HG03060 (cell line): ENCODE data around the gene STK4.
A peak's percentile ranks its signal among the peaks of the same experiment; 100 is the strongest.

Source experiments
- ATAC-seq: cut with Tn5 transposase; IDR thresholded peaks from one replicate; pipeline ENCODE4 v1.9.1; 2021; ENCODE audit warnings: low read depth, moderate number of reproducible peaks; ENCODE audit not compliant: unreplicated experiment

Gene STK4

GRCh38 chr20:44966030-44966961 lies at the start of gene STK4:
STK4 (plus strand) TSS chr20:44966512; CDS start chr20:44966569, 57 bp downstream.
- ATAC-seq, result peak; percentile 37

GRCh38 chr20:44916586-44916985 lies 49.7 kb upstream of the STK4 start:
- ATAC-seq, result no peak

- ATAC-seq, result no peak
Observed at GRCh38 chr20:44917399-44917798, 48.9 kb upstream of the STK4 start.

DNA sequence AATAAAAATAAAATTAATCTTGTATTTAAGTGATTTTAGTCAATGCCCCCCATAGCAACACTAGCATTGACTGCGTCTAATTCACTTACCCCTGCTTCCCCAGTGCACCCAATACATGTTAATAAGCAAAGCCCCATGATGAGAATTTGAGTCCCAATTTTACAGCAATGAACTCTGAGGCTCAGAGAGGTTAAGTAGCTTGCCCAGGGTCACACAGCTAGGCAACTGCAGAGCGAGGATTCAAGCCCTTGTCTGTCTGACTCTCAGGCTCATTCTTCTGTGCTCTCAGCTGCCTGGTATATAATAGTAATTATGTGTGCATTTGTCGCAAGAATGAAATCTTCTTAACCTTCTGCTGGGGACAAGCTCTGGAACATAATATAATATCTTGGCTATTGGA lies 48.0 kb upstream of the STK4 start:
- ATAC-seq, result no peak

- no peak for ATAC-seq
Observed at GRCh38 chr20:44918761-44919160, 47.6 kb upstream of the STK4 start.

- no peak for ATAC-seq
Observed at GRCh38 chr20:44921447-44921846, 44.9 kb upstream of the STK4 start.

DNA sequence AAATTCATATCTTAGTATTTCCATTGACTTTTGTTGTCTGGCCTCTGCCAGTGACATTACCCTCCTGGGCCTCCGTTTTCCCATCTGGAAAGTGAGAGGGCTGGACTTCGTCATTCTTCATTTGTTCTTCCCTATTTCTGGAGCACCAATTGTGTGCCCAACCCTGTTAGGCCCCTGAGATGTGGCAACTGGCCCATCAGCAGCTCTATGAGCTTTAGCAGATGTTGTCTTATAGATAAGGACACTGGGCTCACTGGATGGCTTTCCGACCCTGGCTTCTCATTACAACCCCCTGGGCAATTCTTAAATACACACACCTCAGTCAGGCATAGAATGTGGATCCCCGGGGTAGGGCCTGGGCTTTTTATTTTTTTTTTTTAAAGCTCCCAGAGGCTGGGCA lies 41.8 kb upstream of the STK4 start:
- no peak for ATAC-seq

GRCh38 chr20:44928595-44928994 lies 37.7 kb upstream of the STK4 start:
- ATAC-seq, result no peak

- ATAC-seq, result no peak
Observed at GRCh38 chr20:44930517-44931168, 35.7 kb upstream of the STK4 start.

DNA sequence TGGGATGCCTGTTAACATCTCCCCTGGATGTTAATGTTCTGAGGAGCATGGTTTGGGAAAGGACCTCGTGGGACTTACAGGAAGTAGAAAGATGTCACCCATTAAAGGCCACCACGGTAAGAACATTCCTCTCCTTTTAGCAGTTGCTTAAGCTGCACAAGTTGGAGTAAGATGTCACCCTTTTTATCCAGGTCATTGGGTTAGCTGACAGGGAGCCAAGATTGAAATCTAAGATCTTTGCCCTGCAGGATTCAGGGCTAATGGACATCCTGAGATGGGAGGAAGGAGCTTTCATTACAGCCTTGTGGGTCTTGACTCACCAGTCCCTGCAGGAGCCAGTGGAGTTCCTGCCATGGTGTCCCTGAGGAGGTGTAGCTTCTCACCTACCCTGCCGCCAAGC lies 34.4 kb upstream of the STK4 start:
- no peak for ATAC-seq

- no peak for ATAC-seq
Observed at GRCh38 chr20:44932916-44933315, 33.4 kb upstream of the STK4 start.

- no peak for ATAC-seq
Observed at GRCh38 chr20:44936510-44936909, 29.8 kb upstream of the STK4 start.

GRCh38 chr20:44938637-44939036 lies 27.7 kb upstream of the STK4 start:
- no peak for ATAC-seq

DNA sequence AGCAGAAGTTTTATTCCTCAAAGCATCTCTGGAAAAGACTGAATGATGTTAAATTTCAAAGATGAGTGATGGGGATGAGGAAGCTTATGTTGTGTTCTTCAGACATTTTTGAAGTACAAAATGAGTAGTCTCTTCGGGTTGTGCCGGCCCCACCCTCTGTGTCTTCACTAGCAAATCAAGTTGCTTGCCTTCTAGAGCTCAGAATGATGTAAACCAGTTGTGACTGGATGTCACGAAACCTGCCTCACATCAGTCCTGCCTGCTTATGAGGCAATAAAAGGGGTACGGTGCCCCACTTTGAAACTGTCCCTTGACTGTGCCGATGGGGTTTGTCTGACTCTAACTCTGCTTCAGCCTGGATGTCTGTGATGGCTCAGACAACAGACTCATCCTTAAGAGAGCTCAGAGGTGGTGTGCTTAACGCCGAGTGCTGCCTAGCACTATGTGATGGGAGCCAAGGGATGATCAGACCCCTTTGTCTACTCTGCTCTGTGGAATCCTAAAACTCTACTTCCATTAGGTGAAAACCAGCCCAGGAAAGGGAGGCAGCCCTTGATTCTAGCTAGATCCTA lies 25.1 kb upstream of the STK4 start:
- ATAC-seq, result no peak

- no peak for ATAC-seq
Observed at GRCh38 chr20:44942264-44942973, 23.9 kb upstream of the STK4 start.

GRCh38 chr20:44943828-44944227 lies 22.5 kb upstream of the STK4 start:
- no peak for ATAC-seq

GRCh38 chr20:44945261-44945660 lies 21.1 kb upstream of the STK4 start:
- no peak for ATAC-seq

- ATAC-seq, result no peak
Observed at GRCh38 chr20:44946271-44946852, 19.9 kb upstream of the STK4 start.

- ATAC-seq, result no peak
Observed at GRCh38 chr20:44948107-44948506, 18.2 kb upstream of the STK4 start.

- ATAC-seq, result no peak
Observed at GRCh38 chr20:44948513-44948912, 17.8 kb upstream of the STK4 start.

DNA sequence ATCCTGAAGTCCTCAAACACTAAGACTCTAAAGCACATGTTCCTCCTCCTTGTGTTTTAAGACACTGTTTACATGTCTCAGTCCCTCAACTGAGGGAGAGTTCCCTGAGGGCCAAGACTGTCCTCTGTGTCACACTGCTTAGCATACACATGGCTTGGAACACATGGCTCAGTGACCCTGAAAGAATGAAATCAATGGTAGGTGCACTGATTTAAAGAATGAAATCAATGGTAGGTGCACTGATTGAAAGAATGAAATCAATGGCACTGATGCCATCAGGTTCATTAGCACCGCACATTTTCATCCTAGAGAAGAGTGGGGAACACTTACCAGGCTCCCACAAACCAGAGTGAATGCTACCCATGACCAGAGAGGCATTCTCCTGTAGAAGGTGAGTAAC lies 15.9 kb upstream of the STK4 start:
- ATAC-seq, result no peak
